H9 (cell line): ENCODE measurements around the gene DDA1. TPM values are rescaled to one million over a fixed set of nuclear protein-coding genes. Genes with fewer than 3 reads are reported as not detected.

Experiments used
- DNase-seq: peaks from one replicate; pipeline ENCODE4 v3.0.0-alpha.2; 2017
- H2AFZ ChIP-seq: one replicate; pipeline ENCODE4 v1.6.1; 2013; ENCODE audit warnings: mild to moderate bottlenecking, low read length, control low read depth, moderate library complexity
- H2AK5ac ChIP-seq: 2 replicates; pipeline ENCODE4 v1.6.1; 2013; ENCODE audit warnings: low read length, control low read depth, mixed read lengths; ENCODE audit not compliant: insufficient read length
- H2BK120ac ChIP-seq: one replicate; pipeline ENCODE4 v1.6.1; 2013; ENCODE audit warnings: low read depth, mild to moderate bottlenecking, low read length, control low read depth, inconsistent platforms; ENCODE audit not compliant: poor library complexity, severe bottlenecking
- H2BK12ac ChIP-seq: 2 replicates; pipeline ENCODE4 v1.6.1; 2013; ENCODE audit warnings: low read length, control low read depth, mixed read lengths, low read depth; ENCODE audit not compliant: insufficient read length
- H2BK15ac ChIP-seq: 2 replicates; pipeline ENCODE4 v1.6.1; 2013; ENCODE audit warnings: low read depth, low read length, control low read depth
- H2BK20ac ChIP-seq: one replicate; pipeline ENCODE4 v1.6.1; 2013; ENCODE audit warnings: low read depth, mild to moderate bottlenecking, low read length, control low read depth, inconsistent platforms; ENCODE audit not compliant: poor library complexity, severe bottlenecking
- H2BK5ac ChIP-seq: 2 replicates; pipeline ENCODE4 v1.6.1; 2013; ENCODE audit warnings: low read length, control low read depth, mixed read lengths; ENCODE audit not compliant: insufficient read length
- H3K14ac ChIP-seq: 2 replicates; pipeline ENCODE4 v1.6.1; 2013; ENCODE audit warnings: low read length, control low read depth; ENCODE audit not compliant: insufficient read depth
- H3K18ac ChIP-seq: 2 replicates; pipeline ENCODE4 v1.6.1; 2013; ENCODE audit warnings: low read depth, mild to moderate bottlenecking, mixed read lengths, low read length, control low read depth; ENCODE audit not compliant: insufficient read length
- H3K23ac ChIP-seq: 2 replicates; pipeline ENCODE4 v1.6.1; 2013; ENCODE audit warnings: low read length, control low read depth, mixed read lengths, low read depth; ENCODE audit not compliant: insufficient read length
- H3K23me2 ChIP-seq: 2 replicates; pipeline ENCODE4 v1.6.1; 2013; ENCODE audit warnings: low read depth, mild to moderate bottlenecking, mixed read lengths, low read length, control low read depth; ENCODE audit not compliant: insufficient read length, poor library complexity, severe bottlenecking
- H3K27ac ChIP-seq: 2 replicates; pipeline ENCODE4 v1.5.1; 2013; ENCODE audit warnings: low read length, control low read depth, mixed read lengths, low read depth; ENCODE audit not compliant: insufficient read length
- H3K27me3 ChIP-seq: 2 replicates; pipeline ENCODE4 v1.6.1; 2013; ENCODE audit warnings: low read length, control low read depth, inconsistent platforms; ENCODE audit not compliant: insufficient read depth
- H3K4ac ChIP-seq: 2 replicates; pipeline ENCODE4 v1.6.1; 2013; ENCODE audit warnings: low read depth, mild to moderate bottlenecking, control low read depth, inconsistent platforms, low read length, moderate library complexity
- H3K4me1 ChIP-seq: 2 replicates; pipeline ENCODE4 v1.6.1; 2013; ENCODE audit warnings: low read length, control low read depth, inconsistent platforms; ENCODE audit not compliant: insufficient read depth
- H3K4me2 ChIP-seq: 2 replicates; pipeline ENCODE4 v1.6.1; 2013; ENCODE audit warnings: low read length, control low read depth, mixed read lengths; ENCODE audit not compliant: insufficient read length, insufficient read depth
- H3K56ac ChIP-seq: 2 replicates; pipeline ENCODE4 v1.6.1; 2013; ENCODE audit warnings: low read depth, mild to moderate bottlenecking, mixed read lengths, low read length, control low read depth; ENCODE audit not compliant: insufficient read length
- H3K79me1 ChIP-seq: 2 replicates; pipeline ENCODE4 v1.6.1; 2013; ENCODE audit warnings: low read depth, mild to moderate bottlenecking, moderate library complexity, low read length, control low read depth, inconsistent platforms; ENCODE audit not compliant: insufficient read depth, poor library complexity, severe bottlenecking
- H3K79me2 ChIP-seq: 2 replicates; pipeline ENCODE4 v1.6.1; 2013; ENCODE audit warnings: low read length, control low read depth, inconsistent platforms; ENCODE audit not compliant: insufficient read depth
- H3K9ac ChIP-seq: 2 replicates; pipeline ENCODE4 v1.6.1; 2013; ENCODE audit warnings: low read length, control low read depth, mixed read lengths; ENCODE audit not compliant: insufficient read length; ENCODE audit errors: extremely low read depth
- H3K9me3 ChIP-seq: one replicate; pipeline ENCODE4 v1.6.1; 2013; ENCODE audit warnings: low read depth, low read length, inconsistent platforms; ENCODE audit not compliant: control insufficient read depth
- H3T11ph ChIP-seq: one replicate; pipeline ENCODE4 v1.6.1; 2013; ENCODE audit warnings: mild to moderate bottlenecking, low read length, control low read depth, inconsistent platforms
- H4K20me1 ChIP-seq: one replicate; pipeline ENCODE4 v1.6.1; 2013; ENCODE audit not compliant: control insufficient read depth, insufficient read length, insufficient read depth
- H4K5ac ChIP-seq: 2 replicates; pipeline ENCODE4 v1.6.1; 2013; ENCODE audit warnings: low read depth, mild to moderate bottlenecking, mixed read lengths, low read length, control low read depth; ENCODE audit not compliant: insufficient read length
- H4K8ac ChIP-seq: replicated peaks from 2 replicates; pipeline ENCODE4 v1.6.1; 2013; ENCODE audit warnings: low read length, control low read depth, mixed read lengths, low read depth; ENCODE audit not compliant: insufficient read length
- H4K91ac ChIP-seq: 2 replicates; pipeline ENCODE4 v1.6.1; 2013; ENCODE audit warnings: low read depth, mild to moderate bottlenecking, moderate library complexity, mixed read lengths, low read length, control low read depth; ENCODE audit not compliant: insufficient read length
- H3K27ac Mint-ChIP-seq, 3 experiments: 2 replicates in 2 of 3; 3 replicates in 1 of 3; pipeline ENCODE4 v1.8.0; 2020 to 2021; ENCODE audit warnings: mixed read lengths in 3 of 3, mild to moderate bottlenecking in 1 of 3, moderate library complexity in 1 of 3
- H3K27me3 Mint-ChIP-seq: 2 replicates; pipeline ENCODE4 v1.8.0; 2021; ENCODE audit warnings: low read depth, mild to moderate bottlenecking, moderate library complexity, mixed read lengths
- H3K36me3 Mint-ChIP-seq, 3 experiments: 2 replicates in 2 of 3; 3 replicates in 1 of 3; pipeline ENCODE4 v1.8.0; 2020 to 2021; ENCODE audit warnings: low read depth in 3 of 3, mixed read lengths in 3 of 3; ENCODE audit not compliant: insufficient read depth in 1 of 3
- H3K4me1 Mint-ChIP-seq, 2 experiments: 2 replicates each; pipeline ENCODE4 v1.8.0; 2020; ENCODE audit warnings: mixed read lengths in 2 of 2
- H3K4me3 Mint-ChIP-seq, 2 experiments: 2 replicates in 1 of 2; 3 replicates in 1 of 2; pipeline ENCODE4 v1.8.0; 2020 to 2021; ENCODE audit warnings: mild to moderate bottlenecking in 2 of 2, mixed read lengths in 2 of 2, moderate library complexity in 1 of 2
- H3K9me3 Mint-ChIP-seq, 2 experiments: 2 replicates in 1 of 2; 3 replicates in 1 of 2; pipeline ENCODE4 v1.8.0; 2020; ENCODE audit warnings: mild to moderate bottlenecking in 2 of 2, mixed read lengths in 2 of 2, moderate library complexity in 1 of 2
- CTCF ChIP-seq: fragments of 200-600 bp; sonication (generic); conservative IDR thresholded peaks from 3 replicates; pipeline ENCODE4 v1.8.0; 2021; ENCODE audit warnings: antibody characterized with exemption, mild to moderate bottlenecking
- WGBS: extraction: QIAGEN DNeasy Blood & Tissue Kit; methylation state at CpG from one replicate; pipeline ENCODE4 v1.1.7; 2013; ENCODE audit warnings: missing lambda C conversion rate, low lambda C conversion rate, mixed read lengths; ENCODE audit not compliant: insufficient read length; ENCODE audit errors: extremely low coverage; 5-methylcytosine and 5-hydroxymethylcytosine counted together
- total RNA-seq: library from RNA; stranded (reverse); gene quantifications from 2 replicates; pipeline ENCODE4 v1.2.1, GENCODE V29; 2021

DDA1 gene
- total RNA-seq, 1 experiment from 2014 or later: 45.7 TPM

GRCh38 chr19:17346109-17346671, 36.8 kb downstream of the DDA1 start:
- H3K79me2 ChIP-seq: no peaks in the 10 kb centered on the region
- no peak overlapping the region for H2BK120ac ChIP-seq
- no peak overlapping the region for H2BK15ac ChIP-seq
- no peaks in the 10 kb centered on the region for H3K9me3 ChIP-seq
- Mint-ChIP-seq H3K4me3 (peak overlapping the region in 1 of 2 experiments; percentile 12; a peak in 1 of 5 replicates), H3K27ac (no peak overlapping the region), H3K36me3 (peaks cover 9 to 21% (median 12%) of the 10 kb centered on the region in 3 experiments; a peak in 5 of 7 replicates), H3K4me1 (peaks cover 11 to 21% of the 10 kb centered on the region in 2 experiments), H3K9me3 (no peaks in the 10 kb centered on the region; a peak in 1 of 5 replicates), H3K27me3 (peaks cover 4% of the 10 kb centered on the region; the same call in 1 of the 2 replicates)
- H3K4me1 ChIP-seq: no peaks in the 10 kb centered on the region
- H3T11ph ChIP-seq: no peak overlapping the region
- H3K14ac ChIP-seq: no peak overlapping the region
- DNase-seq: peak; percentile 90
- no peak overlapping the region for H2BK12ac ChIP-seq
- H4K91ac ChIP-seq: no peak overlapping the region
- WGBS: no CpG with 5 or more reads among the region's 24 CpGs
- no peak overlapping the region for H3K27ac ChIP-seq
- no peak overlapping the region for H3K56ac ChIP-seq
- H3K9ac ChIP-seq: no peak overlapping the region
- no peak overlapping the region for H2AFZ ChIP-seq
- H3K4ac ChIP-seq: no peak overlapping the region
- no peaks in the 10 kb centered on the region for H3K79me1 ChIP-seq
- no peak overlapping the region for H4K5ac ChIP-seq
- H3K23me2 ChIP-seq: no peaks in the 10 kb centered on the region
- no peaks in the 10 kb centered on the region for H3K27me3 ChIP-seq
- no peak overlapping the region for H3K4me2 ChIP-seq
- H2AK5ac ChIP-seq: no peak overlapping the region
- H3K18ac ChIP-seq: no peak overlapping the region
- no peak overlapping the region for H3K23ac ChIP-seq
- peak; percentile 99 for TF ChIP-seq CTCF
- H2BK5ac ChIP-seq: no peak overlapping the region
- H4K20me1 ChIP-seq: no peaks in the 10 kb centered on the region
- H4K8ac ChIP-seq: no peak overlapping the region
- H2BK20ac ChIP-seq: no peak overlapping the region
